ENCODE measurements around the gene SLC9A2. TPM values are rescaled to one million over a fixed set of nuclear protein-coding genes. Genes with fewer than 3 reads are reported as not detected.

The SLC9A2 gene
- total RNA-seq, 1 experiment from 2014 or later, result 0.09 TPM

GRCh38 chr2:102581911-102582310, 37.4 kb upstream of the SLC9A2 start:
- H3K4me3 Mint-ChIP-seq (ENCODE audit: unreplicated experiment), result no peak overlapping the region
- no peak for DNase-seq (ENCODE audit: unreplicated experiment)
- H3K9me3 Mint-ChIP-seq (ENCODE audit: unreplicated experiment), result no peaks in the 10 kb centered on the region
- BruUV-seq (replicated peaks), result no TSS peak
- H3K27ac Mint-ChIP-seq (ENCODE audit: low read depth, unreplicated experiment), result no peak overlapping the region
- CTCF ChIA-PET, result interaction anchor here (0.6 kb wide), 1 partner anchor 109 kb away, joined by 4 read pairs; the partner anchor contains the start of gene SLC9A4
- intact Hi-C loops (cut with micrococcal nuclease), result no loop called here
- no peaks in the 10 kb centered on the region for H3K36me3 Mint-ChIP-seq (ENCODE audit: insufficient read depth, unreplicated experiment)
- peaks cover 9% of the 10 kb centered on the region for H3K4me1 Mint-ChIP-seq (ENCODE audit: insufficient read depth, unreplicated experiment)
- no peaks in the 10 kb centered on the region for H3K27me3 Mint-ChIP-seq (ENCODE audit: insufficient read depth, unreplicated experiment)
- no peak for TF ChIP-seq CTCF (IDR thresholded peaks at IDR 0.05; ENCODE audit: unreplicated experiment)
- POLR2A ChIA-PET, result no interaction called here

GRCh38 chr2:102582845-102583244, 36.5 kb upstream of the SLC9A2 start:
- intact Hi-C loops (cut with micrococcal nuclease), result no loop called here
- Mint-ChIP-seq H3K27ac (ENCODE audit: low read depth, unreplicated experiment) (no peak overlapping the region), H3K4me1 (ENCODE audit: insufficient read depth, unreplicated experiment) (peaks cover 9% of the 10 kb centered on the region), H3K27me3 (ENCODE audit: insufficient read depth, unreplicated experiment) (no peaks in the 10 kb centered on the region), H3K4me3 (ENCODE audit: unreplicated experiment) (no peak overlapping the region), H3K36me3 (ENCODE audit: insufficient read depth, unreplicated experiment) (no peaks in the 10 kb centered on the region), H3K9me3 (ENCODE audit: unreplicated experiment) (no peaks in the 10 kb centered on the region)
- CTCF ChIA-PET, result interaction anchor here (0.6 kb wide), 1 partner anchor 378 kb away, joined by 3 read pairs; no protein-coding TSS in a partner anchor
- TF ChIP-seq CTCF (IDR thresholded peaks at IDR 0.05; ENCODE audit: unreplicated experiment), result no peak
- BruUV-seq (replicated peaks), result no TSS peak
- no peak for DNase-seq (ENCODE audit: unreplicated experiment)
- POLR2A ChIA-PET, result no interaction called here

- BruUV-seq (replicated peaks), result no TSS peak
- intact Hi-C loops (cut with micrococcal nuclease), result no loop called here
- ChIA-PET POLR2A (interaction anchor here (1.2 kb wide), 1 partner anchor 63 kb away, joined by 4 read pairs; no protein-coding TSS in a partner anchor), CTCF (interaction anchor here (0.6 to 3.7 kb wide), 8 partner anchors 30 to 990 kb away, joined by 3 to 21 read pairs (median 3); partner anchors contain the start of gene SLC9A4)
- Mint-ChIP-seq H3K4me1 (ENCODE audit: insufficient read depth, unreplicated experiment) (peaks cover 9% of the 10 kb centered on the region), H3K4me3 (ENCODE audit: unreplicated experiment) (no peak overlapping the region), H3K27ac (ENCODE audit: low read depth, unreplicated experiment) (no peak overlapping the region), H3K27me3 (ENCODE audit: insufficient read depth, unreplicated experiment) (peaks cover 11% of the 10 kb centered on the region), H3K36me3 (ENCODE audit: insufficient read depth, unreplicated experiment) (no peaks in the 10 kb centered on the region), H3K9me3 (ENCODE audit: unreplicated experiment) (no peaks in the 10 kb centered on the region)
- peak; percentile 57 for DNase-seq (ENCODE audit: unreplicated experiment)
- TF ChIP-seq CTCF (IDR thresholded peaks at IDR 0.05; ENCODE audit: unreplicated experiment), result no peak
These were observed 33.4 kb upstream of the SLC9A2 start for GRCh38 chr2:102585847-102586404.

GRCh38 chr2:102588213-102588939, 31.0 kb upstream of the SLC9A2 start:
- intact Hi-C loops (cut with micrococcal nuclease), result no loop called here
- Mint-ChIP-seq H3K27me3 (ENCODE audit: insufficient read depth, unreplicated experiment) (peaks cover 11% of the 10 kb centered on the region), H3K9me3 (ENCODE audit: unreplicated experiment) (no peaks in the 10 kb centered on the region), H3K36me3 (ENCODE audit: insufficient read depth, unreplicated experiment) (no peaks in the 10 kb centered on the region), H3K4me1 (ENCODE audit: insufficient read depth, unreplicated experiment) (peaks cover 9% of the 10 kb centered on the region), H3K27ac (ENCODE audit: low read depth, unreplicated experiment) (no peak overlapping the region), H3K4me3 (ENCODE audit: unreplicated experiment) (no peak overlapping the region)
- POLR2A ChIA-PET, result no interaction called here
- DNase-seq (ENCODE audit: unreplicated experiment), result no peak
- TF ChIP-seq CTCF (IDR thresholded peaks at IDR 0.05; ENCODE audit: unreplicated experiment), result no peak
- BruUV-seq (replicated peaks), result no TSS peak
- CTCF ChIA-PET, result interaction anchor here (0.6 to 1.1 kb wide), 5 partner anchors 27 to 128 kb away, joined by 3 to 5 read pairs (median 3); partner anchors contain the start of gene SLC9A4

All from MCF 10A (cell line).